K562 (cell line): ENCODE results near the gene ANK3. TPM values are rescaled to one million over a fixed set of nuclear protein-coding genes. Genes with fewer than 3 reads are reported as not detected.

Experiments
- ATAC-seq: fragments of 200-7000 bp; cut with Tn5 transposase; 3 replicates; pipeline ENCODE4 v1.9.1; 2020; ENCODE audit warnings: moderate library complexity
- BruUV-seq: library from RNA; stranded (reverse); fragments of 400-500 nt; replicated peaks from 2 replicates; lab custom pipeline; 2021; lab: Mats Ljungman, UMichigan
- CTCF ChIA-PET: fragments of 300-600 bp; formaldehyde crosslinking; extraction: SDS; loops from one replicate; lab custom pipeline; 2021; ENCODE audit warnings: low intra/inter-chr PET ratio; lab: Yijun Ruan, JAX
- POLR2A ChIA-PET: fragments of 300-600, 350-650 bp; sonication (Branson Sonifier 250); formaldehyde crosslinking; extraction: SDS; loops from one replicate; lab custom pipeline; 2021; ENCODE audit warnings: antibody characterized with exemption, inconsistent platforms; lab: Yijun Ruan, JAX
- DNase-seq, 4 experiments: peaks; one replicate each; pipeline versions ENCODE4 v3.0.0 to v3.0.0-alpha.2; 2011 to 2018; ENCODE audit warnings: low spot score in 3 of 4, mixed read lengths in 3 of 4; ENCODE audit errors: extremely low read depth in 1 of 4
- FAIRE-seq: peaks from 2 replicates; lab custom pipeline; 2011; peaks lifted over from hg19 to GRCh38; lab: Jason Lieb, UNC
- H2AFZ ChIP-seq: 2 replicates; pipeline ENCODE4 v1.6.0; 2011; ENCODE audit warnings: low read depth, low read length, control low read depth, inconsistent platforms
- H3K27ac ChIP-seq: fragments of 200-600 bp; 3 replicates; pipeline ENCODE4 v1.8.0; 2011; ENCODE audit warnings: low read depth, mild to moderate bottlenecking, control low read depth, inconsistent platforms, low read length, moderate library complexity, mixed read lengths; ENCODE audit errors: extremely low read depth
- H3K27me3 ChIP-seq, 2 experiments: fragments of 300-600 bp in 1 of 2; 2 replicates in 1 of 2; 3 replicates in 1 of 2; pipeline versions ENCODE4 v1.6.0 to v1.8.0; 2011; ENCODE audit warnings: inconsistent platforms in 2 of 2, low read length in 2 of 2, mild to moderate bottlenecking in 1 of 2, mixed read lengths in 1 of 2, moderate library complexity in 1 of 2; ENCODE audit not compliant: control insufficient read depth in 2 of 2, insufficient read depth in 2 of 2
- H3K36me3 ChIP-seq: fragments of 300-600 bp; 3 replicates; pipeline ENCODE4 v1.8.0; 2011; ENCODE audit warnings: mild to moderate bottlenecking, low read length, inconsistent platforms; ENCODE audit not compliant: control insufficient read depth, insufficient read depth
- H3K4me1 ChIP-seq, 2 experiments: fragments of 200-600 bp in 1 of 2; replicated peaks in 1 of 2; 2 replicates in 1 of 2; 3 replicates in 1 of 2; pipeline versions ENCODE4 v1.5.1 to v1.8.0; 2011; ENCODE audit warnings: inconsistent platforms in 2 of 2, low read length in 2 of 2, mild to moderate bottlenecking in 1 of 2, mixed read lengths in 1 of 2, moderate library complexity in 1 of 2; ENCODE audit not compliant: control insufficient read depth in 2 of 2, insufficient read depth in 2 of 2
- H3K4me2 ChIP-seq: 2 replicates; pipeline ENCODE4 v1.6.1; 2011; ENCODE audit warnings: low read length, control low read depth, inconsistent platforms, mixed read lengths; ENCODE audit not compliant: insufficient read depth
- H3K4me3 ChIP-seq: fragments of 200-600 bp; sonication (generic), shearing (Covaris generic); 2 replicates; pipeline ENCODE4 v1.5.1; 2016; ENCODE audit warnings: control low read depth, inconsistent platforms
- H3K79me2 ChIP-seq: fragments of 200-600 bp; 3 replicates; pipeline ENCODE4 v1.8.0; 2011; ENCODE audit warnings: low read length, inconsistent platforms; ENCODE audit not compliant: control insufficient read depth, insufficient read depth
- H3K9ac ChIP-seq, 2 experiments: 2 replicates each; pipeline versions ENCODE4 v1.6.0 to v1.6.1; 2011; ENCODE audit warnings: low read depth in 2 of 2, low read length in 2 of 2, control low read depth in 1 of 2, inconsistent platforms in 1 of 2, mild to moderate bottlenecking in 1 of 2, mixed read lengths in 1 of 2; ENCODE audit not compliant: insufficient read depth in 1 of 2
- H3K9me1 ChIP-seq: one replicate; pipeline ENCODE4 v1.6.0; 2011; ENCODE audit warnings: inconsistent platforms, mild to moderate bottlenecking, low read length, moderate library complexity; ENCODE audit not compliant: control insufficient read depth, insufficient read depth
- H3K9me3 ChIP-seq: replicated peaks from 2 replicates; pipeline ENCODE4 v1.5.1; 2011; ENCODE audit warnings: low read depth, low read length, inconsistent platforms; ENCODE audit not compliant: control insufficient read depth, insufficient read depth
- H4K20me1 ChIP-seq: replicated peaks from 2 replicates; pipeline ENCODE4 v1.6.1; 2011; ENCODE audit warnings: low read length, inconsistent platforms, mixed read lengths; ENCODE audit not compliant: control insufficient read depth, insufficient read depth
- C11orf30 ChIP-seq: fragments of 450-650 bp; IDR thresholded peaks from 2 replicates; pipeline ENCODE4 v1.6.1; 2016; ENCODE audit warnings: low read depth, mild to moderate bottlenecking
- FOXJ2 ChIP-seq: fragments of 200-800 bp; sonication (Bioruptor generic); IDR thresholded peaks from 2 replicates; pipeline ENCODE4 v1.6.1; 2016; ENCODE audit warnings: missing genetic modification characterization, missing compliant biosample characterization
- MAFF ChIP-seq: IDR thresholded peaks from 2 replicates; pipeline ENCODE4 v1.6.1; 2012; ENCODE audit warnings: low read length, improper control_type of control experiment
- MAFG ChIP-seq: fragments of 450-650 bp; conservative IDR thresholded peaks from 2 replicates; pipeline ENCODE4 v1.6.1; 2016; ENCODE audit warnings: missing genetic modification characterization, missing compliant biosample characterization
- MAFK ChIP-seq: IDR thresholded peaks from 2 replicates; pipeline ENCODE4 v1.6.1; 2011; ENCODE audit warnings: low read length, improper control_type of control experiment
- SMC3 ChIP-seq: conservative IDR thresholded peaks from 2 replicates; pipeline ENCODE4 v1.6.1; 2011; ENCODE audit warnings: low read depth, low read length, improper control_type of control experiment; ENCODE audit not compliant: insufficient read depth
- TAL1 ChIP-seq: fragments of 450-650 bp; IDR thresholded peaks from 2 replicates; pipeline ENCODE4 v1.6.1; 2016; ENCODE audit warnings: mild to moderate bottlenecking
- ZNF316 ChIP-seq: fragments of 450-650 bp; IDR thresholded peaks from 2 replicates; pipeline ENCODE4 v1.6.1; 2016
- WGBS: fragments of 100-300 bp; shearing (Covaris generic); methylation state at CpG from one replicate; pipeline ENCODE4 v1.1.6; 2016; ENCODE audit warnings: low coverage, mixed read lengths; ENCODE audit not compliant: insufficient coverage; ENCODE audit errors: missing lambda C conversion rate; 5-methylcytosine and 5-hydroxymethylcytosine counted together
- in situ Hi-C: fragments of 300-500 bp; cut with MboI; formaldehyde crosslinking; loops from 4 replicates; pipeline ENCODE4 v1.15.0; 2018; ENCODE audit warnings: inconsistent platforms, mixed read lengths
- intact Hi-C: fragments of 100-400 bp; cut with micrococcal nuclease; formaldehyde crosslinking; loops from 2 replicates; pipeline ENCODE4 v1.14.2; 2022
- polyA plus RNA-seq, 8 experiments: library from polyadenylated mRNA; depleted of rRNA in 4 of 8; stranded (reverse) in 5 of 8; unstranded in 3 of 8; fragments of >200 nt; fragmentation: Nextera tagmentation in 2 of 8; fragmentation: Illumina TruSeq in 1 of 8; extraction: Ambion mirVana in 2 of 8; extraction: Trizol in 1 of 8; gene quantifications; 2 replicates each; pipeline versions ENCODE4 v1.2.1 to v1.2.3, GENCODE V29; 2011 to 2014; ENCODE audit warnings: inconsistent platforms in 1 of 8, missing spikeins in 1 of 8
- total RNA-seq, 7 experiments: library from RNA; depleted of rRNA in 6 of 7; stranded (reverse); fragments of >200 nt in 6 of 7; fragmentation: Illumina TruSeq in 2 of 7; extraction: Trizol in 2 of 7; gene quantifications; 2 replicates each; pipeline versions ENCODE4 v1.2.1 to v1.2.3, GENCODE V29; 2011 to 2021; ENCODE audit warnings: low replicate concordance in 1 of 7
- TF ChIP-seq, protein P1 (sequence below): fragments of 450-650 bp; IDR thresholded peaks from one replicate; pipeline ENCODE4 v1.6.1; 2018; ENCODE audit warnings: mild to moderate bottlenecking, moderate library complexity; ENCODE audit not compliant: partially characterized antibody

ANK3 gene
- total and polyA plus RNA-seq, 9 of the 15 experiments (the other 6 are each of a cell fraction or from before 2014, with no cell fraction given): 10.0 to 32.3 (median 17.9) TPM

- CTCF ChIA-PET: no interaction called here
- WGBS: 43% methylated on average over 3 of the region's 3 CpGs
- POLR2A ChIA-PET: interaction anchor here (1.6 kb wide), 1 partner anchor 109 kb away, joined by 4 read pairs; no protein-coding TSS in a partner anchor
Measured at GRCh38 chr10:60257767-60258428, 131.8 kb downstream of the ANK3 start.

More at GRCh38 chr10:60257767-60258428, 131.8 kb downstream of the ANK3 start:
- no peak overlapping the region for H3K27ac ChIP-seq
- no peak overlapping the region for H3K4me3 ChIP-seq
- no peak for DNase-seq
- no peak overlapping the region for H2AFZ ChIP-seq
- TF ChIP-seq ZNF316 (peak; percentile 78), SMC3 (no peak), MAFG (tag) (peak; percentile 46), FOXJ2 (tag) (no peak), MAFF (peak; percentile 29; the same call in 1 of the 2 replicates), TAL1 (no peak), MAFK (peak; percentile 55), C11orf30 (peak; percentile 67)
- TF ChIP-seq, protein P1, sequence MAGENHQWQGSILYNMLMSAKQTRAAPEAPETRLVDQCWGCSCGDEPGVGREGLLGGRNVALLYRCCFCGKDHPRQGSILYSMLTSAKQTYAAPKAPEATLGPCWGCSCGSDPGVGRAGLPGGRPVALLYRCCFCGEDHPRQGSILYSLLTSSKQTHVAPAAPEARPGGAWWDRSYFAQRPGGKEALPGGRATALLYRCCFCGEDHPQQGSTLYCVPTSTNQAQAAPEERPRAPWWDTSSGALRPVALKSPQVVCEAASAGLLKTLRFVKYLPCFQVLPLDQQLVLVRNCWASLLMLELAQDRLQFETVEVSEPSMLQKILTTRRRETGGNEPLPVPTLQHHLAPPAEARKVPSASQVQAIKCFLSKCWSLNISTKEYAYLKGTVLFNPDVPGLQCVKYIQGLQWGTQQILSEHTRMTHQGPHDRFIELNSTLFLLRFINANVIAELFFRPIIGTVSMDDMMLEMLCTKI: no peak
- no peak for FAIRE-seq
- H3K9me3 ChIP-seq: peaks cover 2% of the 10 kb centered on the region; the same call in 1 of the 2 replicates
- H3K36me3 ChIP-seq: 0 out of 3 replicates have a peak, but pooled peaks cover 4% of the 10 kb centered on the region
- no TSS peak for BruUV-seq
- peaks cover 5% of the 10 kb centered on the region; the same call in 1 of the 2 replicates for H4K20me1 ChIP-seq
- no peak overlapping the region for H3K4me2 ChIP-seq
- peaks cover 0 to 12% of the 10 kb centered on the region in 2 experiments; a peak in 2 of 5 replicates for H3K4me1 ChIP-seq
- intact Hi-C loops (no loop called here), in situ Hi-C loops (no loop called here)
- H3K27me3 ChIP-seq: no peaks in the 10 kb centered on the region
- H3K79me2 ChIP-seq: no peaks in the 10 kb centered on the region
- no peak overlapping the region for H3K9ac ChIP-seq
- no peaks in the 10 kb centered on the region for H3K9me1 ChIP-seq
- ATAC-seq: no peak
